ENCODE data around the gene NHS.

DNA sequence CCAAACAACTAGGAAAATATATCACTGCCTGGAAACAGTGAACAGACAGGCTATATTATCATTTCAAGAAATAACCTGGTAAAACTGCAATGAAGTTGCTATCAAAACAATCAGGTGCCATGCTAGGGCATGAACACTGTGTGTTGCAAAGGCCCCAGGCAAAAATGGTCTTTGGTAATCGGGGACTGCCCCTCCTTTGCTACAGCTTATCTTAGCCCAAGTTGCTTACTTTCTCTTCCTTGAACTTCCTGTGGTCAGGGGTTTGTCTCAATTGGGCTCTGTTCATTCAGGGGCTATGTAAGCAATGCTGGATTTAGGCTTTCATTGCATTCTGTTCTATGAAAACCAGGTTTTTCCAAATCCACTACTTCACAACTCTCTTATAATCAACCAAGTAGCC lies 392.7 kb downstream of the NHS start:
- TF ChIP-seq, protein P1, sequence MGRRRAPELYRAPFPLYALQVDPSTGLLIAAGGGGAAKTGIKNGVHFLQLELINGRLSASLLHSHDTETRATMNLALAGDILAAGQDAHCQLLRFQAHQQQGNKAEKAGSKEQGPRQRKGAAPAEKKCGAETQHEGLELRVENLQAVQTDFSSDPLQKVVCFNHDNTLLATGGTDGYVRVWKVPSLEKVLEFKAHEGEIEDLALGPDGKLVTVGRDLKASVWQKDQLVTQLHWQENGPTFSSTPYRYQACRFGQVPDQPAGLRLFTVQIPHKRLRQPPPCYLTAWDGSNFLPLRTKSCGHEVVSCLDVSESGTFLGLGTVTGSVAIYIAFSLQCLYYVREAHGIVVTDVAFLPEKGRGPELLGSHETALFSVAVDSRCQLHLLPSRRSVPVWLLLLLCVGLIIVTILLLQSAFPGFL (CRISPR knock-in tag; IDR thresholded peaks at IDR 0.05): no peak
- no peak for TF ChIP-seq FOXA1 (IDR thresholded peaks at IDR 0.05)
- no peak for TF ChIP-seq FOXA1 (CRISPR knock-in tag; IDR thresholded peaks at IDR 0.05)
- no peak for TF ChIP-seq ZBTB38 (CRISPR knock-in tag; IDR thresholded peaks at IDR 0.05)
- no peak for TF ChIP-seq POLR2AphosphoS5 (IDR thresholded peaks at IDR 0.05; ENCODE audit: low read depth, low read length)
- TF ChIP-seq TMF1 (CRISPR knock-in tag; IDR thresholded peaks at IDR 0.05; ENCODE audit: low read depth): no peak
- no peak for TF ChIP-seq CBX2 (IDR thresholded peaks at IDR 0.05; ENCODE audit: low read depth, low read length)
- no peak for TF ChIP-seq CBX2 (CRISPR knock-in tag; IDR thresholded peaks at IDR 0.05; ENCODE audit: low read depth)
- TF ChIP-seq POLR2A (IDR thresholded peaks at IDR 0.05; ENCODE audit: insufficient read depth in 1 of 2, low read depth in 2 of 2, low read length in 2 of 2): no peak
